NCI-H748 (cell line): ENCODE results near the gene CHTF18.
A peak's percentile ranks its signal among the peaks of the same experiment; 100 is the strongest.
"Not testable (repeated sequence)": the region's sequence is repeated elsewhere in the genome, so short reads cannot be mapped to it uniquely, and the experiment has no call there.

Experiments used
- DNase-seq: peaks from one replicate; lab custom pipeline; 2025; ENCODE audit not compliant: unreplicated experiment; lab: John Stamatoyannopoulos, UW

Gene CHTF18

DNA sequence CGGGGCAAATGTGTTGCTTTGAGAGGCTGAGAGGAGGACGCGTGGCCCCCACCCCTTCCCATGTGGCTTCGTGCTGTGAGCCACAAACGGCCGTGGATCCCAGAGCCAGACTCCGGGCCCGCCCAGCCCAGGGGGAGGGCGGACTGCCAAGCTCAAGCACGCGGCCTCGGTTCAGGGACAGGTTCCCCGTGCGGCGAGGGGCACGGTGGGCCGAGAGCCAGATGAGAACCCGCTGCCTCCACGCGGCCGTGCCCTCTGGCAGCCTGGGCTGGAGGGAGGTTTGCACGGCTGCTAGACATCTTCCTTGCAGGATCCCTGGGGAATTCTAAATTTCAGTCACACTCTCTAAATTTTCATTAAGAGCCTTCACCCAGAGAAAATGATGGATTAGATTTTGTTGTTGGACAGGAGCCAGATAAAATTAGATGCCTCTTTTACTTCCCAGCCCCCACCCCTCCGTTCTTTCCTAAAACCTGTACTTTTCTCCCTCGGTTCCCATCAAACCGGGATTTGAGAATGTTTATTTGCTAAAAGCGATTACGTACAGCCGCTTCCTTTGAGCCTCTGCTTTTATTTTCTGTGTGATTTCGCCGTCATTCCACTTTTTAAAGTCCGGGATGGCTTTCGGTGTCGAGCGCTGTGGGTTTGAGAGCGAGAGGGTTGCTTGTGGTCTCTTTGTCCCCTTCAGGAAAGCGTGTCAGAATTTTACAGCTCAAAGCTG lies 37.1 kb downstream of the CHTF18 start:
- DNase-seq, result peak; percentile 20

DNA sequence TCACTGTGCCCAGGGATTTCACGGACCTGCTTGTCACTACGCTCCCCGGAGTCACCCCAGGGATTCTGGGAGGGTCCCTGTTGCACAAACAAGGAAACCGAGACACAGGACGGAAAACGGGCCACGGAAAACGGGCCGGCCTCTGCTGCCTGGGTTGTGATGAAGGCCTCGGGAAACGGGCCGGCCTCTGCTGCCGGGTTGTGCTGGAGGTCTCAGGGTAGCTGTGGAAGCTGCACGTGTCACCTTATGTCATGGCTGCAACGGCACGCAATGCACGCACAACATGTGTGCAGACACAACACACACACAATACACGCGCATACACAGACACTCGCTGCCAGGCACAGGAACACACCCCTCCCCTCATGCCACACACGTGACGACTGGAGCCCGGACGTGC lies 39.1 kb downstream of the CHTF18 start:
- no peak for DNase-seq

GRCh38 chr16:828891-829290 lies 40.5 kb downstream of the CHTF18 start:
- DNase-seq, result no peak

DNA sequence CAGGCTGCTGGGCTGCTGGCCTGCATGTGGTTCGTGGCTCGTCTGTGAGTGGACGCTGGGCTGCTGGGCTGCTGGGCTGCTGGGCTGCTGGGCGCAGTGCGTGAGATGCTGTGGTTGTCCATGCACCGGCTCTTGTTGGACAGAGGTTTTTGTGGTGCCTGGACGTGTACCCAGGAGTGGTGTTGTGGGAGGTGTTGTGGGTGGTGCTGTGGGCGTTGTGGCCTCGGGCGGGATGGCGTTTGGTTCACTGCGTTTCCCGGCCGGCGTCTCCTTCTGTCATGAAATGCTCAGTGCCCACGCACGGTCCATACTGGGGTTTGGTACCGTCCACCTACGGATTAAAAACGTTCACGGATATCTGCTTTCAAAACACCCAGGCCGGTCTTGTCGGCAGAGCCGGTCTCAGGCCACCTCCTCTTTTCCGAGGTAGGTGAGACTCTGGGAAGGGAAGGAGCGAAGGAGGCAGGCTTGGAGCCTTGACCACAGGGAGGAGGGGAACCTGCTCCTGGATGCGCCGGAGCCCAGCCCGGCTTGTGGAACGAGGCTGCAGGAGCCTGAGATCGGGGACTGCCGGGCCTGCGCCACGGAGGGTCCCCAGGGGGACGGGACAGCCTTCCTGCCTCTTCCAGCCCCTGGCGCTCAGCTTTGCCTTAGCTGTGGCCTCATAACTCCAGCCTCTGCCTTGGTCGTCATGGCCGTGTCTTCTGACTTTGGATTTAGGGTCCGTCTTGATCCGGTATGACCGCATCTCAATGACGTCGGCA lies 41.9 kb downstream of the CHTF18 start:
- DNase-seq, result no peak

DNA sequence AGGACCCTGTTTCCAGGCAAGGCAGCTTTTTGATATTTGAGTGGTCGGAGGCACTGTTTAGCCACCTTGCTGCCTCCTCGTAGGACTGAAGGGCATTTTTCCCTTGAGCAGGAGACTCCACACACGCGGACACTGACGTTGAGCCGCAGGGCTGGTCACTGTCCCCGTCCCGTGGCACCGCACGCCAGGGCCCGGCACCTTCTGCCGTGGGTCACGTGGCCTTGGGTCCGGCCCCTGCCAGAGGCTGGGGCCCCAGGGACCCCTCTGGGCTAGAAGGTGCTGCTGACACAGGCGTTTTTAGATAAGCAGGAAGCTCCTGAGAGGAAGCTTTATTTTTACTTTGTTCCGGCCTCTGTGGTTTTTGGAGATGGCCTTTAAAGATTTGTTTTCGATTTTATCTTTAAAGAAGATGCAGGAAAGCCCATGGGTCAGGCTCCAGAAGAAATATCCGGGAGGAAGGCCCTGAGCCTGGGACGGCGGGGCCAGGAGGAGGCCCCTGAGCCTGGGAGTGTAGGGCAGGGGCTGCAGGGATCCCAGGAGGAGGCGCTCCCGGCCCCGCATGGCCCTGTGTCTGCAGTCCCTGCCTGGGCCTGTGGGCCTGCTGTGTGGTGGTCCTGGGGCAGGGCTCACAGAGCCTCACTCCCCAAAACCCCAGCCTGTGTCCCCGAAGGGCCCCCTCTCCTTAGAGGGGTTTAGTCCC lies 42.6 kb downstream of the CHTF18 start:
- no peak for DNase-seq

DNA sequence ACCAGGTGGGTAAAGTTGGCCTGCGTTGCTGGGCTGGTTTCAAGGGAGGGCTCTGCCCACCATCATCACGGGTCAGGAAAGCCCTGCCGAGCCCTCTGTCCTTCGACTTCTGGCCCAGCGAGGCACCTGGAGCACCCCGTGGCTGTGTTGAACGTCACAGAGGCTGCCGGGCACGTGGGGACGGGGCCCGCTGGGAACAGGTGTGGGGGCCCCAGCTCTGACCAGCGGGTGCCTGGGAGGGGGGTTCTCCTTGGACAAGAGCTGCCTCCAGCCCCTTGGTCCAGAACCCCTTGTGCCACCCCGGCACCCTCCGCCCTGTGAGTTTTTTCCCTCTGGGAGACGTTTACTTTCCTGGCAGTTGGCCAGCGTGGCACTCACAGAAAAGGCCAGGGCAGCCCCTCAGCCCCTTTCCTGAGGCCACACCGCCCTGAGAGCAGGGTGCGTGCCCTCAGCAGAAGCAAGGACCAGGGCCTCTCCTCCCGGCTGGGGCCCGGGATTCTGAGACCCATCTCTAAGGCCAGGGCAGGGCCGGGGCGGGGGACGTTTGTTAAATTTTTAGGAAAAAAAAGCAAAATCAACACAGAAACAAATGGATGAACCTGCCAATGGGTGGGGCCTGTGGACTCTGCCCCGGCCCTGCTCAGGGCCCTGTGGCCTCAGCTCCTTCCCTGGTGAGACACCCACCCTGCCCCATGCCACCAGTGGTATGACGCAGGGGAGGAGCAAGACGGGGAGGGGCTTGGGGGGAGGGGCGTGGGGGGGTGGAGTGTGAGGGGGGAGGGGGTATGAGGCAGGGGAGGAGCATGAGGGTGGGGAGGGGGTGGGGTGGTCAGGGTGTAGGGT lies 43.4 kb downstream of the CHTF18 start:
- DNase-seq, result no peak

DNA sequence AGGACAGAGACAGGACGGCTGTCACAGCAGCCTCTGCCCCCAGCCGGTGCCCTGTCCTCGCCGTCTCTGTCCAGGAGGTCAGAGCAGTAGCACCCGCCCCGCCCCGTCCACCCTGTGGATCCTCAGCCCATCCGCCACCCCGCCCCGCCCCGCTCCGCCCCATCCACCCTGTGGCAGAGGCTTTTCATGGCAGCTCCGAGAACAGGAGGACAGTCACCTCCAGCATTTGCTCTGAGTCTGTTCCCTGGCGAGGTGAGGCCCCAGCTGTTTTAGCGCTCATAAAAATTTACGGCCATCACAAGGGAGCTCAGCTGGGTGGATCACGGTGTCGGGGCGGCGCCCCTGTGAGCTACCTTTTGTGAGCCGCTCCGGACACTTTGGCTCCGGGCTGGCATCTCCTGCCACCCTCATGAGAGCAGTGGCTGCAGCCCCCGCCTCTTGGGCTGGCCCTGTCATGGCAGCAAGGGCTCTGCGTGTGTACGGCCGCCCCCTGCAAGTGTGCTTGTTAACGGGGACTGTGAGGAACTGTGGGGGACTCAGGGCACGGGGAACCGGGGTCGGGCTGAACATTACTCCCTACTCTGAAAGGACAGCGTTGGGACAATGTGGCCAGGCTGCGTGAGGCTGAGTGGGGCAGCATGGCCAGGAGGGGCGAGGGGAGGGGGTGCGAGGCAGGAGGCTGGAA lies 44.4 kb downstream of the CHTF18 start:
- peak; percentile 12 for DNase-seq

DNA sequence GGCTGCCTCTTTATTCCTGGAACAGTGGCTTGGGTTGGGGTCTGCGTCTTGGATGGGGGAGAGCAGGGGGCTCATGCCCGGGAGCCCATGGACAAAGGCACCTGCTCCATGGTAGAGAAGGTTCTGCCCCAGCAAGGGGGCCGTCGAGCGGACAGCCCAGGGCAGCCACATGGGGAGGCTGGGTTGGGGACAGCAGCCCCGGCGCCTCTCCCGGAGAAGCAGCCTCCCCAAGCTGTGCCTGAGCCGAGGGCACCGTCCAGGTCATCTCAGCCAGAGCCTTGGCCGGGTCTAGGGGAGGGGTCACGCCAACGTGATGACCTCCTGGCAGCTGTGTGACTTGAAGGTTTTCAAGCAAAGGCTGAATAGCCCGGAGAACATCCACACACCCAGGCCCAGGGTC lies 45.0 kb downstream of the CHTF18 start:
- no peak for DNase-seq

- DNase-seq, result no peak
Observed at GRCh38 chr16:835373-835772, 47.0 kb downstream of the CHTF18 start.

- DNase-seq, result no peak
Observed at GRCh38 chr16:836221-836620, 47.8 kb downstream of the CHTF18 start.

DNA sequence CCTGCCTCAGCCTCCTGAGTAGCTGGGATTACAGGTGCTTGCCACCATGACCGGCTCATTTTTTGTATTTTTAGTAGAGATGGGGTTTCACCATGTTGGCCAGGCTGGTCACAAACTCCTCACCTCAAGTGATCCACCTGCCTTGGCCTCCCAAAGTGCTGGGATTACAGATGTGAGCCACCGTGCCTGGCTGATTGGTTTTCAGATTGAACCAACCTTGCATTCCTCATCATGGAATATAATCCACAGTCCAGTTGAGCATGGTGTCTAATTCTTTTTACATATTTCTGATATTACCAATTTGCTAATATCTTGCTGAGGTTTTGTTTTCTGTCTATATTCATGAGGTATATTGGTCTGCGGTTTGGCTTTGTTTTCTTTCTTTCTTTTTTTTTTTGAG lies 48.4 kb downstream of the CHTF18 start:
- not testable (repeated sequence) for DNase-seq

DNA sequence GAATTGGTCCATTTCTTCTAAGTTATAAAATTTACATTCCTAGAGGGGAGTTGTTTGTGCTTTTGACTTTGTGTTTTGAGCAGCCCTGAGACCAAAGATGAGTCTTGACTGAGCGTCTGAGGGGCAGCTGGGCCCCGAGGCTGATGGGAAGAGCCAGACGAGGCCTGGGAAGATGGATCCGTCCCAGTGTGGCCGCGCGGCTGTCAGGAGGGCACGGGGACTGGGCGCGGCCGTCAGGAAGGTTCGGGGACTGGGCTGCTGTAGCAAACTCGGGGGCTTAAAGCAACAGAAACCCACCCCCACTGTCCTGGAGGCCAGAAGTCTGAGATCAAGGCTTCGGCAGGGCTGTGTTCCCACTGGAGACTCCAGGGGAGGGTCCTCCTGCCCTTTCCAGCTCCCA lies 50.3 kb downstream of the CHTF18 start:
- no peak for DNase-seq

DNA sequence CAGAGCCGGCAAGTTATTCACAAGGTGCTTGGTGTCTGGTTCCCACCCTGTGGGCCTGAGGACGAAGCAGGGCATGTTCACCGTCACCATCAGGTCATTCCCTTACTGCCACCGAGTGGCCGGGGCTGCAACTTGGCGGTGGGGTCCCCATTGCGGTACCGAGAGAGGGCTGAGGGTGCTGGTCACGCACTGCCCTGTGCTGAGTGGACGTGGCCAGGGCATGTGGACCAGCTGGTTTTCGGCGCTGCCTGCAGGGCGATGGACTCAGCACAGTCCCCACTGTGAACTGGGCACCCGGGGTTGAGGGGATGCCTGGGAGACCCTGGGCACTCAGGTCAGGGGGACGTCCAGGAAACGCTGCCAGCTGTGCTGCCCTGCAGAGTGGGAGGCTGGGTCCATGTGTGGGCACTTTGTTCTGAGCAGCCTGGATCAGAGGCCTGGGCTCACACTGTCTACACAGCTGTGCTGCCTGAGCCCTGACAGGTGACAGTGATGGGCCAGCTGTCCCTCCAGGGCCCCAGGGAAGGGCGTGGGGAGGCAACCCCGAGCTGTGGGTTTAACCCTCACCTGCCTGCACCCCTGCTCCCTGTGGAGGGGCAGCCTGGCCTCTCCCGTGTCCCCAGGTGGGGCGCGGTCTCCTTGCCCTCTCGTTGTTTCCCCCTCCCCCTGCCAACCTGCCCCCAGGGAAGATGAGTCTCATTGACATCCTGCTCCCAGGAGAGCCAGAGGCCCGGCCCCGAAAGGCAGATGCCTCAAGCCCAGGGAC lies 51.4 kb downstream of the CHTF18 start:
- DNase-seq, result no peak

DNA sequence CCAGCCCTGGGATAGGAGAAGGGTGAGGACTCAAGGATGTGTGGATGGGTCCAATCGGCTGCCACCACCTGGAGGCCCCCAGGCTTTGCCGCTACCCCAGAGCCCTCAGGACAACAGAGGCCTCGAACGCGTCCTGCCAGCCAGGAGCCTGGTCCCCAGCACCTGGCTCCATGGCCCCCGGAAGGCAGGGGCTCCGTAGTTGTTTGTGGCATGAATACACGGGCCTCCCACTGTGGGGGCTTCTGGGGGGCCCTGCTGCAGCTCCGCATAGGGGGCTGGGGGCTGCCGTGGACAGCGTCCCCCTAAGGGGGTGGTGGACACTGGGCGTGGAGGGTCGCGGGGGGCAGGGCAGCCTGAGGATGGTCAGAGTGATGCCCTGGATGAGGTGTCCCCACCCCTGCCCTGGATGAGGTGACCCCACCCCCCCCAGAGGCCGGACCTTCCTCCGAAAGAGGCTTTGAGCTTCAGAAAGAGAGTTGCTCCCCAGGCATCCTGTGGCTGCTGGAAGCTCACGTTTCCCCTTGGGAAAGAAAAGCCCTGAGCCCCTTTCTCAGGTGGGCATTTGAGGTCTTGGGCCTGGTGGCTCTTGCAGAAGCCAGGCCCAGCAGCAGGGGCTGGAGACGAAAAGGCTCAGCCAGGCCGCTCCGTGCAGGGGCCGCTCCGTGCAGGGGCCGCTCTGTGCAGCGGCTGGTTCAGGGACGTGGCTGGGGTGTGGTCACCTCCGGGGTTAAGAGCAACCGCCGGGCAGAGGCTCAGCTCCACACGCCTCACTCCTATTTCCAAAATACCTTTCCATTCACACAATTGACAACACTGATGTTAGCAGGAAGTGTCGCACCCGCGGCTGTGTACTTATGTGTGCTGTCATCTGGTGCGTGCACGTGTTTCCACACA lies 52.4 kb downstream of the CHTF18 start:
- DNase-seq, result no peak

DNA sequence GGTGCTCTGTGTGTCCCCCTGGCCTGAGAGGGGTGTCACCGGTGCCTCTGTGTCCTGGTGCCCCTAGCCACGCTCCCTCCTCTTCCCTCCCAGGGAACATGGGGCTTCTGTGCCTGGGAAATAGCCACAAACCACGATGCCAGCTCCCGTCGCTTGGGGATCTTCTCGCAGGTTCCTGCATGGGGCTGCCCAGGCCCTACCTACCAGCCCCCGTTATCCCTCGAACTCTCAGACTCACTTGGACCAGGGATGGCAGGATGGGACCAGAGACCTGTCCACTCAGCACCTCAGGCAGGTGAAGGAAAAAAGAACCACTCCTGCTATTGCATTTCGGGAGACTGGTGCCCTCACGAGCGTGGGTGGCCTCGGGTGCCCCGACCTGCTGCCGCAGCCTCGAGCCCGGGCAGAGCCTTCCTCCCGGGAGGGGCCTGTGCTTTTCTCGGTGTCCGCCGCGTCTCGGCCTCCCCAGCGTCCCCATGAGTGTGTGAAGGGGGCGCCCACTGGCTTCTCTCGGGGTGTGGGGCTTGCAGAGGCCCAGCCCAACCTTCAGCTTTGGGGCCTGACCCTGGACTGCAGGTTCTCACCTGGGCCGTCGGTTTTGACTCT lies 53.1 kb downstream of the CHTF18 start:
- DNase-seq, result no peak

GRCh38 chr16:842061-842476 lies 53.6 kb downstream of the CHTF18 start:
- DNase-seq, result no peak

DNA sequence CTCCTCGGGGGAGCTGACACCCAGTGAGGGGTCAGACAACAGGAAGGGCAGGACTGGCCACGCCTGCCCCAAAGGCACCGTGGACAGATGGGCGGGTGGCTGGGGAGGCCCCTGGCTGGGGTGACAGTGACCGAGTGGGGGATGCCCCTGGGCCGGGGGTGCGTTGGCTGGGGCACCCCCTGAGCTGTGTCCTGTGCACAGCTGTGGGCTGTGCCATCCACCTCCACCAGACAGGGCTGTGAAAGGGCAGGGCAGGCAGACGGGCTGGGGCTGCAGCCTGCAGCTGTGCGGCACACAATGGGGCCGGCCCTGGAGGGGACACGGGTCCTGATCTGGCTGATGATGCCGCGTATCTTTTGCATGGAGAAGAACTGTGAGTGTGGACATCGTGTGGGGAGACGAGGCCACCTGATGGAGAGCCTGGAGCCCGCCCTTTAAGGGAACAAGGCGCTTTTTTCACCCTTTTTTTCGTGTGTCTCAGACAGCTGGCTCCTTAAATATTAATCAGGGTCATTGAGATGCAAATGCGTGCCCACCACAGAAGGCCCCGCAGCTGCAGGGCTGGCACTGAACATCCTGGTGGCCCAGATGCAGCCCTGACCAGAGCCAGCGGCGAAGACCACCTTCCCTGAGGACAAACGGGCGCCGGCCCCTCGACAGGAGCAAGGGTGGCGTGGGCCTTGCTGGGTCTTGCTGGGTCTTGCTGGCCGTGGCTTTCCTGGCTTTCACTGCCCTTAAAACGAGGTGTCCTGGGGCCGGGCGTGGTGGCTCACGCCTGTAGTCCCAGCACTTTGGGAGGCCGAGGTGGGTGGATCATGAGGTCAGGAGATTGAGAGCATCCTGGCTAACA lies 54.5 kb downstream of the CHTF18 start:
- no peak for DNase-seq
